Lower leg skin (tissue), 4 donors: ENCODE results near the gene LMTK2. TPM values are rescaled to one million over a fixed set of nuclear protein-coding genes. Genes with fewer than 3 reads are reported as not detected.

Experiments
- DNase-seq, 2 donors: peaks; one replicate each; pipeline ENCODE4 v3.0.0-alpha.2; 2019; ENCODE audit warnings: low spot score in 2 of 2
- H3K4me3 ChIP-seq: fragments of 200-600 bp; sonication (generic); 2 replicates; pipeline ENCODE4 v1.5.1; 2017; ENCODE audit warnings: mild to moderate bottlenecking, low read depth; ENCODE audit not compliant: poor library complexity, severe bottlenecking
- CTCF ChIP-seq, 3 donors: fragments of 450-650 bp; IDR thresholded peaks; one replicate each; pipeline ENCODE4 v1.5.1; 2016; ENCODE audit warnings: antibody characterized with exemption in 3 of 3, mild to moderate bottlenecking in 3 of 3, moderate library complexity in 2 of 3
- POLR2A ChIP-seq, 2 donors: fragments of 450-650 bp; IDR thresholded peaks; one replicate each; pipeline ENCODE4 v1.6.1; 2016 to 2017; ENCODE audit warnings: antibody characterized with exemption in 2 of 2, mild to moderate bottlenecking in 1 of 2, moderate library complexity in 1 of 2
- WGBS, 2 donors: methylation state at CpG; one replicate each; pipeline ENCODE4 v1.1.5; 2018; 5-methylcytosine and 5-hydroxymethylcytosine counted together
- intact Hi-C: fragments of 100-400 bp; cut with DNase I; formaldehyde crosslinking; loops from one replicate; pipeline ENCODE4 v1.15.0; 2023; ENCODE audit warnings: low total_unique reads
- total RNA-seq, 4 donors: library from RNA; depleted of rRNA; stranded (reverse); fragments of >200 nt; gene quantifications; one replicate each; pipeline ENCODE4 v1.1.0, GENCODE V29; 2016

Gene LMTK2
- total RNA-seq, 4 donors from 2014 or later = 31.9 to 44.3 (median 35.0) TPM

GRCh38 chr7:98238076-98238475 lies 131.4 kb downstream of the LMTK2 start:
- no peak overlapping the region for H3K4me3 ChIP-seq
- TF ChIP-seq POLR2A (IDR thresholded peaks at IDR 0.05) (no peak), CTCF (IDR thresholded peaks at IDR 0.05) (no peak)
- intact Hi-C loops = no loop called here
- WGBS, 2 donors = 89 to 97% methylated on average over 4 of the region's 4 CpGs
- DNase-seq = no peak

DNA sequence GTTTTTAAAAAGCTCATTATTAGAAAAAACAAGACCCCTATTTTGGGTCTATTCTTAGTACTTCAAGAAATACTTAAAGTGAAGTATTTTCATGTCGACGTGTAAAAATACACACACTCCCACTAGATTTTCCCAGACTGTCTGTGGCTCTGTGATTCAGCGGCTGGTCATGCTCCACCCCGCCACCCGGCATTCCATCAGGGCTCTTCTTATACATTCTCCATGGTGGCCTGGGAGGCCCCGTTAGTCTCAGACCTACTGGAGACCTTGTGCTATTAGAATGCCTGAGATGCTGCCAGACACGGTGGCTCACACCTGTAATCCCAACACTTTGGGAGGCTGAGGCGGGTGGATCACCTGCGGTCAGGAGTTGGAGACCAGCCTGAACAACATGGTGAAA lies 132.3 kb downstream of the LMTK2 start:
- intact Hi-C loops = no loop called here
- no peak for DNase-seq
- H3K4me3 ChIP-seq = no peak overlapping the region
- TF ChIP-seq CTCF (IDR thresholded peaks at IDR 0.05) (no peak), POLR2A (IDR thresholded peaks at IDR 0.05) (no peak)
- 97% methylated on average over 9 of the region's 9 CpGs for WGBS, 2 donors

- H3K4me3 ChIP-seq = no peak overlapping the region
- DNase-seq = no peak
- WGBS, 2 donors = 78 to 82% methylated on average over 16 to 19 of the region's 19 CpGs
- TF ChIP-seq CTCF (IDR thresholded peaks at IDR 0.05) = no peak
- intact Hi-C loops = no loop called here
These were observed 134.5 kb downstream of the LMTK2 start for GRCh38 chr7:98240961-98241673.

GRCh38 chr7:98241674-98242241 lies 135.1 kb downstream of the LMTK2 start:
- no peak overlapping the region for H3K4me3 ChIP-seq
- TF ChIP-seq CTCF (IDR thresholded peaks at IDR 0.05) (no peak), POLR2A (IDR thresholded peaks at IDR 0.05) (no peak)
- intact Hi-C loops = no loop called here
- DNase-seq = no peak
- 89 to 91% methylated on average over 16 of the region's 16 CpGs for WGBS, 2 donors

- no peak overlapping the region for H3K4me3 ChIP-seq
- intact Hi-C loops = no loop called here
- no peak for DNase-seq
- no peak for TF ChIP-seq CTCF (IDR thresholded peaks at IDR 0.05)
- TF ChIP-seq POLR2A (IDR thresholded peaks at IDR 0.05) = no peak
- WGBS, 2 donors = 91 to 97% methylated on average over 1 of the region's 1 CpG
These were observed 135.7 kb downstream of the LMTK2 start for GRCh38 chr7:98242342-98242741.

DNA sequence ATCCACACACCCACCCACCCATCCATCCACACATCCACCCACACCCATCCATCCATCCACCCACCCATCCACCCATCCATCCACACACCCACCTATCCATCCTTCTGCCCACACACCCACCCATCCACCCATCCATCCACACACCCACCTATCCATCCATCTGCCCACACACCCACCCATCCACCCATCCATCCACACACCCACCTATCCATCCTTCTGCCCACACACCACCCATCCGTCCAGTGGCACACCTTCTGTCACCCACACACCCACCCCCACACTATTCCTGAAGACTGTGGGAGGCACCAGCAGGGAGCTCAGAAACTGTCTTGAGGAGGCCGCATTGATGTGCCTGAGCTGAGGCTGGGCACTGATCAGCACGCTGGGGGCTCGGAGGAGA lies 136.3 kb downstream of the LMTK2 start:
- 90 to 100% methylated on average over 4 of the region's 4 CpGs for WGBS, 2 donors
- intact Hi-C loops = no loop called here

More for the DNA sequence above, 136.3 kb downstream of the LMTK2 start:
- TF ChIP-seq POLR2A (IDR thresholded peaks at IDR 0.05) (no peak), CTCF (IDR thresholded peaks at IDR 0.05) (no peak)
- no peak overlapping the region for H3K4me3 ChIP-seq
- DNase-seq = no peak
